ENCODE measurements around the gene CYLD. TPM values are rescaled to one million over a fixed set of nuclear protein-coding genes. Genes with fewer than 3 reads are reported as not detected.

The CYLD gene
- total and polyA plus RNA-seq, 10 of the 15 experiments (the other 5 are each of a cell fraction or from before 2014, with no cell fraction given): 19.2 to 106 (median 46.1) TPM

GRCh38 chr16:50711040-50711439, 30.8 kb upstream of the CYLD start (continued):
- TF ChIP-seq MLLT1 (IDR thresholded peaks at IDR 0.05): no peak

- TF ChIP-seq CREB1 (IDR thresholded peaks at IDR 0.05; ENCODE audit: low read depth) (no peak), ELK1 (IDR thresholded peaks at IDR 0.05; ENCODE audit: low read depth, low read length) (no peak), USF1 (IDR thresholded peaks at IDR 0.05; ENCODE audit: borderline replicate concordance, extremely low read length, insufficient read depth, low read depth, low read length) (no peak)
- CTCF ChIA-PET: no interaction called here
- no peak overlapping the region for H2AFZ ChIP-seq (ENCODE audit: control insufficient read depth, low read depth, low read length)
- H3K27me3 ChIP-seq (replicated peaks in 1 of 2; ENCODE audit: control insufficient read depth in 2 of 2, insufficient read depth in 2 of 2, low read length in 1 of 2): no peaks in the 10 kb centered on the region
- H3K36me3 ChIP-seq (ENCODE audit: control insufficient read depth in 2 of 2, insufficient read depth in 2 of 2, low read length in 1 of 2): peaks cover 0 to 19% of the 10 kb centered on the region in 2 experiments; a peak in 2 of 4 replicates
- H3K4me3 ChIP-seq: no peak overlapping the region
- no peaks in the 10 kb centered on the region for H3K9me3 ChIP-seq (replicated peaks; ENCODE audit: control insufficient read depth, insufficient read depth, low read length)
- SMC1A ChIA-PET (ENCODE audit: uncharacterized antibody, unreplicated experiment): interaction anchor here (1.2 kb wide), 1 partner anchor 32 kb away, joined by 3 read pairs; no protein-coding TSS in a partner anchor
- no peak for FAIRE-seq
- POLR2A ChIA-PET: no interaction called here
- in situ Hi-C loops (cut with MboI) (no loop called here), intact Hi-C loops (cut with micrococcal nuclease; ENCODE audit: unreplicated experiment) (no loop called here)
- RAD21 ChIA-PET (ENCODE audit: unreplicated experiment): interaction anchor here (0.6 kb wide), 1 partner anchor 1757 kb away, joined by 3 read pairs; no protein-coding TSS in a partner anchor
- H3K4me2 ChIP-seq (ENCODE audit: control insufficient read depth, insufficient read depth): no peak overlapping the region
- ATAC-seq: no peak
- H3K4me1 ChIP-seq (ENCODE audit: control insufficient read depth, insufficient read depth, low read length): peaks cover 29% of the 10 kb centered on the region
- H3K27ac ChIP-seq (ENCODE audit: control insufficient read depth, insufficient read depth): no peak overlapping the region
- no peak overlapping the region for H3K9ac ChIP-seq (ENCODE audit: control insufficient read depth, insufficient read depth, low read length)
- no peaks in the 10 kb centered on the region for H4K20me1 ChIP-seq (ENCODE audit: control insufficient read depth, insufficient read depth)
- BruUV-seq (replicated peaks): no TSS peak
- no peaks in the 10 kb centered on the region; the same call in 1 of the 2 replicates for H3K79me2 ChIP-seq (ENCODE audit: control insufficient read depth, insufficient read depth, low read length)
- no peak for DNase-seq (ENCODE audit: low read depth, low spot score)
- WGBS (ENCODE audit: insufficient coverage, insufficient replicate concordance, low lambda C conversion rate, missing lambda C conversion rate): 97% methylated on average over 25 of the region's 25 CpGs
Observed at GRCh38 chr16:50711862-50712559, 29.9 kb upstream of the CYLD start.
